ENCODE measurements around the gene PPFIBP1. TPM values are rescaled to one million over a fixed set of nuclear protein-coding genes. Genes with fewer than 3 reads are reported as not detected.
"Not testable (repeated sequence)": the region's sequence is repeated elsewhere in the genome, so short reads cannot be mapped to it uniquely, and the experiment has no call there.

PPFIBP1 gene
- total RNA-seq, 2 donors from 2014 or later: 77.5 to 105 TPM

DNA sequence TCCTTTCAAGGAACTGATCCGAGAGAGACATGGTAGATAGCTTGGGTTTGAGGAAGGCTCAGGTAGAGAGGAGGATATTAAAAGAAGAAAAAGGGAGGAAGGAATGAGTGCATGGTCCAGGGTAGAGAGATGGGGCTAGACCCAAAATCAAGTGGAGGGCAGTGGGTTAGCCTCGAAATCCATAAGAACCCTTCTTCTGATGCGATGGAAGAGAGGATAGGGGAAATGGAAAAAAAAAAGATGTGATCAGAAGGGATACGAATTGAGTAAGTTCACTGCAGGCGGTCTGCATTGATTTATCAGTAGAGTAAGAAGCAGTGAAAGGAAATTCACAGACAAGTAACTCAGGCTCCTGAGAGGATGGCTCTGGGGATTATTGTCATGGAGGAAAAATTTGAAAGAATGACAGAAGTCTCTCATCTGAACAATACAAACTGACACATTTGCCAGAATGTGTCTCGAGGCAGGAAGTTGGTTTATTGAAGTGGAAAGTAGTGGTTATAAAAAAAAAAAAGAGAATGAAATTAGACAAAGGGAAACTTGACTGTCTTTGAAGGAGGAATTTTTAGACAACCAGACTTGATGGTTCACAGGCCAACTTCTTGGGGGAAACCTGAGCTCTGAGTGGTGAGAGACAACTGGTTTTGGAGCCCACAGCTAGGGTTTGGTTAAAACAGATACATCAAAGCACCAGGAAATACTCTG lies 10.2 kb downstream of the PPFIBP1 start:
- no peak for DNase-seq (ENCODE audit: low spot score)
- intact Hi-C loops (cut with DNase I): no loop called here

DNA sequence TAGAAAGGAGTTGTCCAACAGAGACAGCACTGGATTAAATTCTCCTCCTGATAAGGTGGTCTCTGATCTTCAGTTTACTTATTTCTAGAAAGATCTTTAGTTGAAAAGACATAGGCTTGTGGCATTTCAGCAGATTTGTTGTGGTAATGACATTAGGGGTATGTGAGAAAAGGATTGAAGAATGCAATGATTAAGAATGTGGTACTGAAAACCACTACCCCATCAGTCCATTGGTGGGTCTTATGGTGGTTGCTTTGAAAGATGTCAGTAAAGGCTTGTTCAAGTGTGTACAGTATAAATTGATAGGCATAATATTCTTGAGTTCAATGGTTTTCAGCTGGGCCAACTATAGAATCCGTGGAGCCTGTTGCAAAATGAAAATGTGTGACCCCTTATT lies 10.8 kb downstream of the PPFIBP1 start:
- intact Hi-C loops (cut with DNase I): no loop called here
- DNase-seq (ENCODE audit: low spot score): no peak

DNA sequence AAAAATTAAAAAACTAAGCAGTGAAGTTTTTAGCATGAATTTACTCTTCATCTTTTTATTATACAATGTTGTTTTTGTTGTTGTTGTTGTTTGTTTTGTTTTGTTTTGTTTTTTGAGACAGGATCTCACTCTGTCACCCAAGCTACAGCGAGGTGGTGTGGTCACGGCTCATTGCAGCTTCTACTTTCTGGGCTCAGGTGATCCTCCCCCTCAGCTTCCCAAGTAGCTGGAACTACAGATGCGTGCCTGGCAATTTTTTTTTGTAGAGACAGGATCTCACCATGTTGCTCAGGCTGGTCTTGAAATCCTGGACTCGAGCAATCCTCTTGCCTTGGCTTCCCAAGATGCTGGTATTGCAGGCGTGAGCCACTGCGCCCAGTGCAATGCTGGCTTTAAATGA lies 11.3 kb downstream of the PPFIBP1 start:
- intact Hi-C loops (cut with DNase I): no loop called here
- no peak for DNase-seq (ENCODE audit: low spot score)

DNA sequence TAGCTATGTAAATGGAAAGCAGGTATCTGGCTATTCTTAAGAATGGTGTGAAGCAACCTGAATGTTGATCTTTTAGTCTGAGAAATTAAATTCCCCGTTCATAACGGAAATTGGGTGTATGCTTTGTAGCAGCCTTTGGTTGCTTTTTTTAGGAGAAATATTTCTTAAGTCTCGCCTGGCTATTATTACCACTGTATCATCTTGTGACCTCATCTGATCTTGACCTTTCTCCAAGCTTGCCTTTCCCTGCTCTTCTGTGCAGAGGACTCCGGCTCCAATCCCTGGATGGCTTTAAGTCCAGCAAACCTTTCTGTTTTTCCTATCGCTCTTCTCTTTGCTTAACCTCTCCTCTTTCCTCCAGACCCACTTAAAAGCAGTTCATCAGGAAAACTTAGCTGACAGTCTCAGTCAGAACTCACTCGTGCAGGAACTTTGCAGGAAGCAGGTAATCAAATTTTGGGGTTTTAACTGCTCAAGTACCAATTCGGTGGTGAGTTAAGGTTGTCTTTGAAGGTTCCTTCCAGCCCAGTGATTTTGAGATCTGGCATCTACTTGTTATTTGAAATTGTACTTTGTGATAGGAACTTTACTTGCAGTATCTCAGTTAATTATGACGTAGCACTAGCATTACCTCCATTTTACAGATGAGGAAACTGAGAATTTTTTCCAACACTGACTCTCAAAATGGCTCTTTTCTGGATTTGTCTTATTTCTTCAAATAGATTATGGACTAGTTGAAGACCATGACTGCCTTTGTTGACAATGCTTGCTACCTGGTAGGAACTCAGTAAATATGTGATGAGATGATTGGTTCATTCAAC lies 14.1 kb downstream of the PPFIBP1 start:
- DNase-seq (ENCODE audit: low spot score): no peak
- intact Hi-C loops (cut with DNase I): no loop called here

DNA sequence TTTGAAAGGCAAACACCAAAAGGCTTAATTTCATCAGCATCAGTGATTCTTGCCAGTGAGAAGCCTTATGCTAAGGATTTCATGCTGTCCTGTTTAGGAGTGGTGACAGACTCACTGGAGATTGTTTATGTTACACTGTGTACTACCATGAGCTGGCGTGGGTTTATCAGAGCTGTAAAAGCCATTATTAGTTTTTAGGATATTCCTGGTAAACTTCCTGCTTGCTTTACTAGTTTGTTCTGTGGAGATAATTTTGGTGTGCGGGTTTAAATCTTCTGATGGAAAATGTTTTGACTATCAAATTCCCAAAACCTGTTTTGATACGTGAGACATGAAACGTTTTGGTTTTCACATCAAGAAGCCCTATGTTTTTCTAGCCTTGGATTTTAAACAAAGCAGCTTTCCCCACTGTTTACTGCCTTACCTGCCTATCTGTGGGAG lies 15.2 kb downstream of the PPFIBP1 start:
- DNase-seq (ENCODE audit: low spot score): no peak
- intact Hi-C loops (cut with DNase I): no loop called here

DNA sequence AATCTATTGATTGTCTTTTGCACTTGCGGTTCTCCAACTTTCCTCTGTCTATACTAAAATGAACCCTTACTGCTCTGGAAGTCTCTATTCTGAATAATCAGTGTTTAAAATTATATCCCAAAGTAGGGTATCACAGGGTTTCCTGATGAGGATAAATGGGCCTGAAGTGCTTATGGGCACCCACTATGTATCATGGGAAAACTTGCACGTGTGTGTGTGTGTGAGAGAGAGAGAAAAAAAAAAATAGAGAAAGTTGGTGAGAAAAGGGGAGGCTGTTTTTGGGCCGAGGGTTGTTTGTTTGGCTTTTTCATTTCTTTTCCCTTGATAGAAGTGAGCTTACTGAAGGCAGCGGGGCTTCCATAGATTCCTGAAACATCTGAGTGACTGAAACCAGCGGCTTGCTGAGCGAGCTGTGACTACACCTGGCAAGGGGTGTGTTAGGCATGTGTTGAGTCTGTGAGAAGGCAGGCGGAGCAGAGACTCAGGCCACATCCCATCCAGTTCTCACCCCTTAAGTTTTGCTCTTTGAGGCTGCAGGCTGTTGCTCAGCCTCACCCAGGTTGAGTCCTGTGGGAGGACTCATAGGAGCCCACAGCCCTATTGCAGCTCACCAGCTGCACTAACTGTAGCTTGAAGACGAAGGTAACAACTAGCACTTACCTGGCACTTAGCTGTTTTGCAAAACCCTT lies 17.2 kb downstream of the PPFIBP1 start:
- no peak for DNase-seq (ENCODE audit: low spot score)
- intact Hi-C loops (cut with DNase I): no loop called here

DNA sequence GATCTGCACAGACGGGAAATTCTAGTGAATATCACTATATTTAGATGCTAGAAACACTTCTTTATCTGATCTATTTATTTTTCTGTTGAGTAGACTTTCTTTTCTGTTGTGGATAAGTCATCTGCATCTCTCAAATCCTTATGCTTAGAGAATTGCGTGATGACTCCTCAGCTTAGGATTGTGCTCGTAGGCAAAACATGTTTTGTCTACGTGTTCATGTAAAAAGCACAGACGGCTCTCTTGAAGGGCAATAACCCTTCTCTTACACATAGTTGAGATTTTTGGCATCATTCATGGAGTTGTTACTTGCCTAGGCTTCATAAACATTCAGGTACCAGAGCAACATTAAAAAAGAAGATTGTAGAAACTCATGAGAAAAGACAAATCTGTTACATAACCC lies 18.6 kb downstream of the PPFIBP1 start:
- intact Hi-C loops (cut with DNase I): no loop called here
- no peak for DNase-seq (ENCODE audit: low spot score)

DNA sequence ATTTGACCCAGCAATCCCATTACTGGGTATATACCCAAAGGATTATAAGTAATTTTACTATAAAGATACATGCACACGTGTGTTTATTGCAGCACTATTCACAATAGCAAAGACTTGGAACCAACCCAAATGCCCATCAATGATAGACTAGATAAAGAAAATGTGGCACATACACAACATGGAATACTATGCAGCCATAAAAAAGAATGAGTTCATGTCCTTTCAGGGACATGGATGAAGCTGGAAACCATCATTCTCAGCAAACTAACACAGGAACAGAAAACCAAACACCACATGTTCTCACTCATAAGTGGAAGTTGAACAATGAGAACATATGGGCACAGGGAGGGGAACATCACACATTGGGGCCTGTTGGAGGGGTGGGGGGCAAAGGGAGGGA lies 20.9 kb downstream of the PPFIBP1 start:
- intact Hi-C loops (cut with DNase I): not testable (repeated sequence)

DNA sequence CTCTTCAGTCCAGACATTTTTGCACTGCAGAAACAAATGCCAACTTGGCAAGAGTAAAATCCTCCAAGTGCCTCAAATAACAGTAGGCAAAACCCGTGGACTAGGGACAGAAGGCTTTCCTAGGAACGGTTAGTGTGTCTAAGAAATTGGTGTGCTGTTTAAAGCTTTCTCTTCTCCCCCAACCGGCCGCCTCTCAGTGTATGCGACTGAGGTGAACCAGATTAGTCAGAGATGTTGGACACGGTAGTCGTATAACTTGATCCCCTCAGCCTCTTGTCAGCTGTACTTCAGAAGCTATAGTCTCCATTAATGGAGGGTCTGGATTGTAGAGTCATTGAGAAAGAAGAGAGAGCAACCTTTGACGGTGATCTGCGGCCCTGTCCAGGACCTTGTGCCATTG lies 21.7 kb downstream of the PPFIBP1 start:
- intact Hi-C loops (cut with DNase I): no loop called here
- no peak for DNase-seq (ENCODE audit: low spot score)

More for the DNA sequence above, 20.9 kb downstream of the PPFIBP1 start:
- not testable (repeated sequence) for DNase-seq (ENCODE audit: low spot score)

DNA sequence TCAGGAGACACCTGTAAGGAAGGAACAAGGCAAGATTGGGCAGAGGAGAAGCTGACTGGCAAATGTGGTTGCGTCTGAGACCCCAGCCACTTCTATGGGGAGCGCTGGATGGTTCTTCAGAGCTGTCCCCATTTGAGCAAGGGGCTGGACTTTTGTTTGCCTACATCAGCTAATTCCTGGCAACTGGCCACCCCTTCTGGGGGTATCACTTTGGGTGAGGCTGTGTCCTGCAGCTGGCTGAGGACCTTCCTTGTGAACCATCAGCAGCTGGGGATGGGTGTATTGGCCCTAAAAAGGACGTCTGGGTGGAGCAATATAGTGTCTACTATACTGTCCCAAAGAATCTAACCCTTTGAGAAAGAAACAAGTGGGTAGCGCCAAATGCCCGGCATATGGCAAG lies 23.6 kb downstream of the PPFIBP1 start:
- intact Hi-C loops (cut with DNase I): no loop called here
- no peak for DNase-seq (ENCODE audit: low spot score)

DNA sequence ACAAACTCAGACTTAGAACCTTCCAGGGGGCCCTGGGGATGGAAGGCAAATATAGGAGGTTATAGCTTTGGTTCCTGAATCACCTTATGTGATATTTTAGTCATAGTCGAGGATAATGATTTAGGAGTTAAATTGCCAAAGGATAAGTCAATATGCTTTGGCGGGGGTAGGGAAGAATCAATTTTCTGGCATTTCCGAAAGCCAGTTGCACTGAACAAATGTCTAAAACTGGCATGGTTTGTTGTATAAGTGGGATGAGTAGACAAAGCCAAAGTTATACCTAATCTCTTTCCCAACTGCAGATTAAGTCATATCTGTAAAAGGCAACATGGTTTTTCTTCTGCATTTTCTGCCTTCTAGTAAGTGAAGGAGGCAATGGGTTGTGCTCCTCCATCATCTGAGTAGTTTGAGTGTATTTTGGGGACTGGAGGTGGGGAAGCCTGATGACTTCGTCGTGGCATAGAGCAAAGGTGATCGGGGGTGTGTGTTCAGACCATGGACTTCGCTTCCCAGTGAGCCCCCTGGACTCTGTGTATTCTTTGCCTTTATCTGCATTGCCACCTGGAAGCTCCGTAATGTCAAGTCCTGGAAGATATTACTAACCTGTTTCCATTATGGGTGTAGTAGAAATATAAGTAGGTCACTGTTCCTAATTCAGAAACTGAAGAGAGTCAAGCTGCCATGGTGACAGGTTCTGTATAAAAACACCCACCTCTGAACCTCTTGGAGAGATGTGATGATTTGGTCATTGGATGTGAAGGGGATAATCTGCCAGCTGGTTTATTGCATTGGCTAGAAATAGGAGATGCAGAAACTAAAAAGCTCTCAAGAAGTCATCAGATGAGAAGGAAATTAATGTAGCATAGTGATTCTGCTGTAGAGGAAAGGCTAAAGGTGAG lies 24.5 kb downstream of the PPFIBP1 start:
- DNase-seq (ENCODE audit: low spot score): no peak
- intact Hi-C loops (cut with DNase I): no loop called here

DNA sequence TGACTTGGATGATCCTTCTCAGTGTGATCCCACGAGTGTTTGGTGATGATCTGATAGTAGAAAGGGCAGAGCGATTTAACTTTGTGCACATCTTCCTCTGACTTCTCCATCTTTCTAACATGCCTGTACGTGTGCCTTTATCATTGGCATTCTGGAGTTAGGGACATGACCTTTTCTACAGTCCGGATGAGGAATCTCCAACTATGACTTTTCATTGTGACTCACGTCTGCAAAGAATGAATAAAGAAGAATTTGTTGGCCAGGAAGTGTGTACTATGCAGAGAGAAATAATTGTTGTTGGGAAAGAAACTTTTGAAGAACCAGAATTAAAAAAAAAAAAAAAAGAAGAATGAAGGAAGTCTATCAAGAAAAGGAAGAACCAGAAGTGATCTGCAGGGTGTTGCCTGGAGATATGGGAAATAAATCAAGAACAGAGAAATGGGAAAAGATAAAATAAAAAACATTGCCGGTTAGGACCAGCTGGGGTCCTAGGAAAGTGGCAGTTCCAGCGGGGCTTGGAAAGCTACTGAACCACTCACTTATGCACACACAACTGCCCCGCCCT lies 25.3 kb downstream of the PPFIBP1 start:
- no peak for DNase-seq (ENCODE audit: low spot score)
- intact Hi-C loops (cut with DNase I): no loop called here

DNA sequence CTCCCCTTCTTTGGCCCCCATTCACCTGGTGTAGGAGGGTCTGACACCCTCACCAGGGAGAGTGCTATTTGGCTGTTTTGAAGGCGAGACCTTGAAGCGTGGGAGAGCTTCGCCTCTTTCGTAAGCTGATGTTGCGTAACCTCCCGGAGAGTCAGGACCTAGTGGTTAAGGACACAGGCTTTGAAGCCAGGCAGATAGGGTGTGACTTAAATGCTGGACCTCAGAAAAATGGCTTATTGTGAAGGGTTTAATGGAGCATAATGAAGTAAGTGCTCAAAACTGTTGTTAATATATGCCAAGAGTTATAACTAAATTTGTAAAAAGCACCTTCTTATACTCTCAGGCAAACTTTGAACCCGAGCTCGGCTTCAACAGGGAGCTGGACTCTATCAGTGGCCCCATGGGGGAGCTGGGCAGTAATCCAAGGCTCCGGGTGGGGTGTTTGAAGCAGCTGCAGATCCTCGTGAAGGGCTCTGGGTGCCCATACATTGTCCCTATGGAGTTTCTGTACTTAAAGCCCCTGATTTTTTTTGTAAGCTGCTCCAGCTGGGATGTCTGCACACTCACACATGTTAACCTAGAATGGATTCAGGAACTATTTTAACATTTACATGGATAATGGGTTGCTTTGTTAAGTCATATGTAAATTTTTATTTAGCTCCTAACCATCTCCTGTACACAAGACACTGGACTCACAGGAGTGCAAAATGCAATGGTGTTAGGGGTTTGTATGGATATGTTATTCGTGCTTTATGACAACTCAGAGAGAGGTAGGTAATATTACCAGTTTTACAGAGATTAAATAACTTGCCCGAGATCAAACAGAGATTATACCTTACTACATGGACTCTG lies 26.0 kb downstream of the PPFIBP1 start:
- DNase-seq (ENCODE audit: low spot score): peak; percentile 85
- intact Hi-C loops (cut with DNase I): loop anchor here in 1 of 2 donors (10.0 kb wide), 1 partner anchor 75 kb away; no protein-coding TSS in a partner anchor

DNA sequence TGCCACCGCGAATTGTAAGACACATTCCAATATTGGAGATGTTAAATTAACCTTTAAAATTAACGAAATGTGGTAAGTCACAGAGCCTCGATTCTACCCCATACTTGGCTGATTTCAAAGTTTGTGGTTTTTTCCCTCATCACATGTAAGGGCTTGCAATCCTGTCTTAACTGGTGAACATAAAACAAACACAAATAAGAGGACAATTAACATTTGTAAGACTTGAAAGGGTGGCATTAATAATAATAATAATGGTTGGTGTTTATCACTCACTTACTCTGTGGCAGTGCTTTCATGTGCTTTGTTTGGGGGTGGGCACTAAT lies 26.6 kb downstream of the PPFIBP1 start:
- intact Hi-C loops (cut with DNase I): loop anchor here in 1 of 2 donors (10.0 kb wide), 1 partner anchor 74 kb away; no protein-coding TSS in a partner anchor
- DNase-seq (ENCODE audit: low spot score): no peak

DNA sequence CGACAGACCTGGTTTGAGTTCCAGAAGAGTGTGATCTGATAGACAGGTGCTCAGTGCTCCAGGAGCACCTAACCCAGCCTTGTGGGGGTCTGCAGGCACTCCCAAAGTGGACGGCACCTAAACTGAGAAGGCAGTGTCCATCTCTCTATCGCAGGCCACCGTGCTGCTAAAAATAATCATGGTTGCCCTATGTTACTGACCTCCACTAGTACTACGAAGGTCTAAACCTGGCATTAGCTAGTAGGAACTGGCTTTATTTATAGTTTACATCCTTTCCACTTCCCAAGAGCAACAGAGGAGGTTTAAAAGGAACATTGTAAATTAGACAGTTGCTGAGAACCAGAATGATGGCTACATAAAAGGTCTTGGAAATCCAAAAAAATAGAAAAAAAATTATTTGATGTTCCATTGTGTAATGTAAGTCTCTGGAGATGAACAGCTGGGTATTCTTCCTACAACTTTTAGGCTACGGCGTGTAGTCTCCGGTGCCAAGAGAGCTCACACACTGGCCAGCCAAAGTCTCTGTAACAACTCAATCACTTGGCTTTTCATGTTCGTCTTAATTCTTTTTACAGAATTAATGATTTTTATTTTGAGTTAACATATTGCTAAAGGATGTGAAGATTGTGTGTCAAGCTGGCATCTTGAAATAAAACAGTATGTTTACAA lies 27.3 kb downstream of the PPFIBP1 start:
- intact Hi-C loops (cut with DNase I): loop anchor here in 1 of 2 donors (10.0 kb wide), 1 partner anchor 73 kb away; no protein-coding TSS in a partner anchor
- DNase-seq (ENCODE audit: low spot score): no peak

DNA sequence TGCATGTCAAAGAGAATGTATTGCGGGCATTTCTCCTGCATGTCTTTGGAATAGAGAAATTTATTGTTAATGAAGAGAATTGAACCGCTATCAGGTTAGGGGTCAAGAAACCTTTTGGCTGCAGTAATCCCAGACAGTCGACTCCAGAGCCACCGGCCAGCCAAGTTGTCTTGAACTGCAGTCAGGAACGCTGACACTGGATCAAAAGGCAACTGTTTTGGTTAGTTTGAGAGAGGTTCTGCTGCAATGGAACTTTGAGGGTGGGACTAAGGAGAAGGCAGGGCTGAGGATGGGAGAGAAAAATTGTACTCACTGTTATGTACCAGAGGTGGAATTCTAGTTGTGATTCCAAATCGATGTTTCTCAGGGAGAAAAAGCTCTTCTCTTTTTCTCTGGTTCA lies 28.2 kb downstream of the PPFIBP1 start:
- intact Hi-C loops (cut with DNase I): loop anchor here in 1 of 2 donors (10.0 kb wide), 1 partner anchor 73 kb away; no protein-coding TSS in a partner anchor
- DNase-seq (ENCODE audit: low spot score): no peak

DNA sequence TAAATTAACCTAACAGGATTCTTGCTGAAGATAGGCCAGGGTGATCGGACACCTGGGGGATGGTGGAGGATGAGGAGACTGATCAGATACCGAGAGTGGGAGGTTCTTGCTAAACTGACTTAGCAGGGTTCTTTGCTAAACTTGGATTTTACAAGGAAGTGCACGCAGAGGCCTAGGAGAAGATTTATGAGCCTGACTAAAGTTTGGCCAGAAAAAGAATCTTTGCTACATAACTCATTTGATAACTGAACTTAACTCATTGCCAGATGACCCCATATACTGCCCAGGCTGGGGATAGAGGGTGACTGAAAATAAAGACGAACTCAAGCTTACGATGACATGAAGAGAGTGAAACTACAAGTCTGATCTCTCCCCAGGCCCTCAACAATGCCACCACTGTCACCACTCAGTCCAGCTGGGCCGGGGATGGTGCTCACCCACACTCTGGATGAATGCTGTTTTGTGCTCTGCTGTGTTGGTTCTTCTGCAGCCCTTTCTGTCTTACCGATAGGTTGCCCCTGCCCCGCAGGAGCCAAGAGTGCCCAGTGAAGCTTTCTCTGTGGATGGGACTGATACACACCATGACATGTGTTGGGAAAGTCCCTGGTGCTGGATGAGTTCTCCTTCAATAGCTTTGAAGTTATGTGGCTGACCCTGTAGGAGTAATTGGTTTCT lies 29.0 kb downstream of the PPFIBP1 start:
- intact Hi-C loops (cut with DNase I): loop anchor here in 1 of 2 donors (10.0 kb wide), 1 partner anchor 72 kb away; no protein-coding TSS in a partner anchor

More for the DNA sequence above, 29.0 kb downstream of the PPFIBP1 start:
- DNase-seq (ENCODE audit: low spot score): no peak

All from posterior vena cava (tissue), 2 donors.